Vagina (tissue), 2 donors: Measurements from ENCODE around the gene WWTR1. TPM values are rescaled to one million over a fixed set of nuclear protein-coding genes. Genes with fewer than 3 reads are reported as not detected.

Source experiments
- DNase-seq, 2 donors: peaks; one replicate each; pipeline ENCODE4 v3.0.0-alpha.2; 2017; ENCODE audit errors: extremely low spot score in 2 of 2
- H3K27ac ChIP-seq: fragments of 200-600 bp; sonication (generic); one replicate; pipeline ENCODE4 v1.5.1; 2019
- H3K27me3 ChIP-seq: fragments of 200-600 bp; sonication (generic); one replicate; pipeline ENCODE4 v1.5.1; 2019
- H3K36me3 ChIP-seq, 2 donors: fragments of 200-600 bp; sonication (generic); one replicate each; pipeline ENCODE4 v1.5.1; 2017 to 2019
- H3K4me1 ChIP-seq: fragments of 200-600 bp; sonication (generic); one replicate; pipeline ENCODE4 v1.5.1; 2019
- H3K4me3 ChIP-seq, 2 donors: fragments of 200-600 bp; sonication (generic); 1 replicate in 1 of 2; 2 replicates in 1 of 2; pipeline ENCODE4 v1.5.1; 2016 to 2019
- H3K9me3 ChIP-seq: fragments of 200-600 bp; sonication (generic); one replicate; pipeline ENCODE4 v1.5.1; 2019
- CTCF ChIP-seq, 3 experiments: fragments of 450-650 bp in 2 of 3; fragments of 200-600 bp in 1 of 3; sonication (generic) in 1 of 3; IDR thresholded peaks; one replicate each; pipeline ENCODE4 v1.5.1; 2017 to 2019; ENCODE audit warnings: antibody characterized with exemption in 3 of 3, mild to moderate bottlenecking in 2 of 3, moderate library complexity in 2 of 3
- POLR2A ChIP-seq, 2 donors: fragments of 450-650 bp; IDR thresholded peaks; one replicate each; pipeline ENCODE4 v1.6.1; 2017; ENCODE audit warnings: antibody characterized with exemption in 2 of 2, mild to moderate bottlenecking in 2 of 2, moderate library complexity in 2 of 2
- POLR2AphosphoS5 ChIP-seq, 2 donors: sonication (generic); formaldehyde crosslinking; IDR thresholded peaks; one replicate each; pipeline ENCODE4 v1.9.0; 2017; ENCODE audit warnings: antibody characterized with exemption in 2 of 2, mild to moderate bottlenecking in 2 of 2, low read depth in 1 of 2; ENCODE audit not compliant: insufficient read depth in 1 of 2
- intact Hi-C: fragments of 100-400 bp; cut with DNase I; formaldehyde crosslinking; loops from one replicate; pipeline ENCODE4 v1.15.1; 2023
- total RNA-seq: library from RNA; depleted of rRNA; stranded (reverse); fragments of >200 nt; gene quantifications from one replicate; pipeline ENCODE4 v1.2.3, GENCODE V29; 2016

The WWTR1 gene
- total RNA-seq, 1 donor from 2014 or later, result 181 TPM

GRCh38 chr3:149506540-149506939, 151.3 kb downstream of the WWTR1 start:
- Histone ChIP-seq H3K27ac (no peak overlapping the region), H3K36me3 (no peaks in the 10 kb centered on the region), H3K4me3 (no peak overlapping the region), H3K9me3 (no peaks in the 10 kb centered on the region), H3K27me3 (no peaks in the 10 kb centered on the region), H3K4me1 (peaks cover 16% of the 10 kb centered on the region)
- DNase-seq, result no peak
- no peak for TF ChIP-seq CTCF (IDR thresholded peaks at IDR 0.05)
- TF ChIP-seq POLR2AphosphoS5 (IDR thresholded peaks at IDR 0.05; ENCODE audit: insufficient read depth in 1 of 2, low read depth in 1 of 2), result no peak
- TF ChIP-seq POLR2A (IDR thresholded peaks at IDR 0.05), result no peak
- intact Hi-C loops, result no loop called here

- Histone ChIP-seq H3K4me3 (no peak overlapping the region), H3K36me3 (no peaks in the 10 kb centered on the region), H3K27me3 (no peaks in the 10 kb centered on the region), H3K9me3 (no peaks in the 10 kb centered on the region), H3K27ac (no peak overlapping the region), H3K4me1 (peaks cover 10% of the 10 kb centered on the region)
- DNase-seq, result no peak
- TF ChIP-seq CTCF (IDR thresholded peaks at IDR 0.05) (no peak), POLR2AphosphoS5 (IDR thresholded peaks at IDR 0.05; ENCODE audit: insufficient read depth in 1 of 2, low read depth in 1 of 2) (no peak), POLR2A (IDR thresholded peaks at IDR 0.05) (no peak)
- intact Hi-C loops, result no loop called here
These were observed 155.4 kb downstream of the WWTR1 start for GRCh38 chr3:149502438-149502837.

- no peak overlapping the region for H3K27ac ChIP-seq
- TF ChIP-seq CTCF (IDR thresholded peaks at IDR 0.05) (no peak), POLR2A (IDR thresholded peaks at IDR 0.05) (no peak), POLR2AphosphoS5 (IDR thresholded peaks at IDR 0.05; ENCODE audit: insufficient read depth in 1 of 2, low read depth in 1 of 2) (no peak)
- no peak overlapping the region for H3K4me3 ChIP-seq
- no peaks in the 10 kb centered on the region for H3K27me3 ChIP-seq
- H3K36me3 ChIP-seq, result no peaks in the 10 kb centered on the region
- DNase-seq, result no peak
- intact Hi-C loops, result no loop called here
- peaks cover 1% of the 10 kb centered on the region for H3K4me1 ChIP-seq
- H3K9me3 ChIP-seq, result no peaks in the 10 kb centered on the region
These were observed 156.3 kb downstream of the WWTR1 start for GRCh38 chr3:149501524-149501923.

GRCh38 chr3:149497966-149498670, 159.7 kb downstream of the WWTR1 start:
- intact Hi-C loops, result loop anchor here (10.0 kb wide), 1 partner anchor 277 kb away; no protein-coding TSS in a partner anchor
- no peak for DNase-seq
- no peak overlapping the region for H3K27ac ChIP-seq

More at GRCh38 chr3:149497966-149498670, 159.7 kb downstream of the WWTR1 start:
- Histone ChIP-seq H3K36me3 (no peaks in the 10 kb centered on the region), H3K4me3 (no peak overlapping the region), H3K27me3 (no peaks in the 10 kb centered on the region), H3K4me1 (no peaks in the 10 kb centered on the region), H3K9me3 (no peaks in the 10 kb centered on the region)
- TF ChIP-seq POLR2AphosphoS5 (IDR thresholded peaks at IDR 0.05; ENCODE audit: insufficient read depth in 1 of 2, low read depth in 1 of 2) (no peak), POLR2A (IDR thresholded peaks at IDR 0.05) (no peak), CTCF (IDR thresholded peaks at IDR 0.05) (no peak)
